ENCODE measurements around the gene CCDC159.

The CCDC159 gene

GRCh38 chr19:11337080-11337479, 9.2 kb upstream of the CCDC159 start:
- H2AFZ ChIP-seq (ENCODE audit: low read depth, low read length, severe bottlenecking), result no peak overlapping the region
- no peak overlapping the region for H3K4me2 ChIP-seq (ENCODE audit: low read depth, low read length, poor library complexity, severe bottlenecking)
- H3K79me2 ChIP-seq (ENCODE audit: insufficient read depth, low read length), result no peaks in the 10 kb centered on the region
- TF ChIP-seq CTCF (IDR thresholded peaks at IDR 0.05; ENCODE audit: insufficient read depth, low read length, poor library complexity, severe bottlenecking), result no peak
- no peak for TF ChIP-seq EZH2phosphoT487 (conservative IDR thresholded peaks at IDR 0.05; ENCODE audit: low read length)
- H3K9ac ChIP-seq (ENCODE audit: low read length), result no peak overlapping the region
- H3K4me3 ChIP-seq (ENCODE audit: insufficient read depth, low read length, poor library complexity, severe bottlenecking), result no peak overlapping the region
- no peaks in the 10 kb centered on the region for H3K36me3 ChIP-seq (ENCODE audit: low read length)
- H4K20me1 ChIP-seq (ENCODE audit: low read depth, low read length), result no peaks in the 10 kb centered on the region
- H3K27me3 ChIP-seq (ENCODE audit: low read length), result no peaks in the 10 kb centered on the region
- H3F3A ChIP-seq (ENCODE audit: insufficient read depth), result no peaks in the 10 kb centered on the region
- no peak overlapping the region for H3K27ac ChIP-seq (ENCODE audit: low read depth, low read length)
- H3K9me3 ChIP-seq (ENCODE audit: insufficient read depth, low read length), result no peaks in the 10 kb centered on the region
- H3K9me2 ChIP-seq (replicated peaks; ENCODE audit: insufficient read depth, low read length), result no peaks in the 10 kb centered on the region

- Histone ChIP-seq H3K4me2 (ENCODE audit: low read depth, low read length, poor library complexity, severe bottlenecking) (no peak overlapping the region), H3K9me3 (ENCODE audit: insufficient read depth, low read length) (no peaks in the 10 kb centered on the region), H3F3A (ENCODE audit: insufficient read depth) (no peaks in the 10 kb centered on the region), H3K27me3 (ENCODE audit: low read length) (no peaks in the 10 kb centered on the region), H2AFZ (ENCODE audit: low read depth, low read length, severe bottlenecking) (no peak overlapping the region), H3K79me2 (ENCODE audit: insufficient read depth, low read length) (no peaks in the 10 kb centered on the region), H3K4me3 (ENCODE audit: insufficient read depth, low read length, poor library complexity, severe bottlenecking) (no peak overlapping the region), H3K27ac (ENCODE audit: low read depth, low read length) (no peak overlapping the region), H3K36me3 (ENCODE audit: low read length) (no peaks in the 10 kb centered on the region), H4K20me1 (ENCODE audit: low read depth, low read length) (no peaks in the 10 kb centered on the region), H3K9me2 (replicated peaks; ENCODE audit: insufficient read depth, low read length) (no peaks in the 10 kb centered on the region), H3K9ac (ENCODE audit: low read length) (no peak overlapping the region)
- TF ChIP-seq CTCF (IDR thresholded peaks at IDR 0.05; ENCODE audit: insufficient read depth, low read length, poor library complexity, severe bottlenecking), result no peak
- no peak for TF ChIP-seq EZH2phosphoT487 (conservative IDR thresholded peaks at IDR 0.05; ENCODE audit: low read length)
Measured at GRCh38 chr19:11338121-11338520, 8.2 kb upstream of the CCDC159 start.

- no peak for TF ChIP-seq CTCF (IDR thresholded peaks at IDR 0.05; ENCODE audit: insufficient read depth, low read length, poor library complexity, severe bottlenecking)
- TF ChIP-seq EZH2phosphoT487 (conservative IDR thresholded peaks at IDR 0.05; ENCODE audit: low read length), result no peak
- Histone ChIP-seq H3K9me3 (ENCODE audit: insufficient read depth, low read length) (no peaks in the 10 kb centered on the region), H2AFZ (ENCODE audit: low read depth, low read length, severe bottlenecking) (no peak overlapping the region), H3K4me3 (ENCODE audit: insufficient read depth, low read length, poor library complexity, severe bottlenecking) (peak overlapping the region; percentile 32), H3K36me3 (ENCODE audit: low read length) (no peaks in the 10 kb centered on the region), H3K4me2 (ENCODE audit: low read depth, low read length, poor library complexity, severe bottlenecking) (peak overlapping the region; percentile 56), H3K27ac (ENCODE audit: low read depth, low read length) (no peak overlapping the region), H3K79me2 (ENCODE audit: insufficient read depth, low read length) (no peaks in the 10 kb centered on the region), H3K9me2 (replicated peaks; ENCODE audit: insufficient read depth, low read length) (no peaks in the 10 kb centered on the region), H4K20me1 (ENCODE audit: low read depth, low read length) (no peaks in the 10 kb centered on the region), H3K27me3 (ENCODE audit: low read length) (no peaks in the 10 kb centered on the region), H3K9ac (ENCODE audit: low read length) (peak overlapping the region; percentile 50), H3F3A (ENCODE audit: insufficient read depth) (no peaks in the 10 kb centered on the region)
Measured at GRCh38 chr19:11338569-11339253, 7.6 kb upstream of the CCDC159 start.

Data from SU-DHL-6 (cell line).